HCT116 (cell line): ENCODE measurements around the gene EVL. TPM values are rescaled to one million over a fixed set of nuclear protein-coding genes. Genes with fewer than 3 reads are reported as not detected.

Source experiments
- ATAC-seq: fragments of 200-7000 bp; cut with Tn5 transposase; 2 replicates; pipeline ENCODE4 v1.9.1; 2020; ENCODE audit warnings: mild to moderate bottlenecking, moderate library complexity
- BruUV-seq: library from RNA; stranded (reverse); fragments of 400-500 nt; replicated peaks from 2 replicates; lab custom pipeline; 2021; lab: Mats Ljungman, UMichigan
- CTCF ChIA-PET: fragments of 300-600 bp; sonication (Branson Sonifier 250); formaldehyde crosslinking; loops from one replicate; lab custom pipeline; 2021; ENCODE audit warnings: antibody characterized with exemption; lab: Charles Lee
- POLR2A ChIA-PET: fragments of 300-600, 350-600 bp; sonication (Branson Sonifier 250); formaldehyde crosslinking; loops from one replicate; lab custom pipeline; 2021; ENCODE audit warnings: antibody characterized with exemption; lab: Charles Lee
- RAD21 ChIA-PET, 2 experiments: fragments of 300-600 bp; sonication (Branson Sonifier 250); formaldehyde crosslinking; loops; one replicate each; lab custom pipeline; 2023; ENCODE audit warnings: low total read pairs in 2 of 2; ENCODE audit not compliant: uncharacterized antibody in 2 of 2, unreplicated experiment in 2 of 2, low non-redundant PET in 1 of 2; lab: Charles Lee
- DNase-seq: peaks from one replicate; pipeline ENCODE4 v3.0.0-alpha.2; 2010; ENCODE audit warnings: low read depth, low spot score
- H2AFZ ChIP-seq: fragments of 200-600 bp; shearing (Covaris generic), sonication (generic); 2 replicates; pipeline ENCODE4 v1.6.1; 2017; ENCODE audit warnings: low read depth, mixed run types, mixed read lengths, antibody characterized with exemption, low read length; ENCODE audit not compliant: poor library complexity, severe bottlenecking
- H3K27ac ChIP-seq: 2 replicates; pipeline ENCODE4 v1.5.1; 2012; ENCODE audit warnings: low read depth, low read length
- H3K27me3 ChIP-seq: fragments of 200-600 bp; sonication (generic); 2 replicates; pipeline ENCODE4 v1.6.1; 2016; ENCODE audit warnings: mixed run types, low read length, mixed read lengths; ENCODE audit not compliant: insufficient read depth
- H3K36me3 ChIP-seq, 2 experiments: fragments of 200-500 bp in 1 of 2; fragments of 200-600 bp in 1 of 2; sonication (Bioruptor generic) in 1 of 2; sonication (generic) in 1 of 2; 2 replicates each; pipeline versions ENCODE4 v1.5.1 to v1.6.1; 2014 to 2016; ENCODE audit warnings: low read length in 2 of 2, inconsistent platforms in 1 of 2, mixed read lengths in 1 of 2, mixed run types in 1 of 2; ENCODE audit not compliant: insufficient read depth in 2 of 2, control insufficient read depth in 1 of 2
- H3K4me1 ChIP-seq, 2 experiments: fragments of 200-600 bp in 1 of 2; sonication (generic) in 1 of 2; 2 replicates each; pipeline versions ENCODE4 v1.5.1 to v1.6.1; 2012 to 2017; ENCODE audit warnings: low read length in 2 of 2, inconsistent platforms in 1 of 2, mild to moderate bottlenecking in 1 of 2, mixed read lengths in 1 of 2, mixed run types in 1 of 2, moderate library complexity in 1 of 2; ENCODE audit not compliant: insufficient read depth in 2 of 2, control insufficient read depth in 1 of 2
- H3K4me2 ChIP-seq: fragments of 200-600 bp; sonication (generic); 2 replicates; pipeline ENCODE4 v1.6.1; 2017; ENCODE audit warnings: mixed run types, low read length, mixed read lengths
- H3K4me3 ChIP-seq, 2 experiments: fragments of 200-600 bp in 1 of 2; sonication (generic) in 1 of 2; replicated peaks in 1 of 2; 2 replicates each; pipeline ENCODE4 v1.5.1; 2011 to 2016; ENCODE audit warnings: low read length in 2 of 2, control low read depth in 1 of 2, low read depth in 1 of 2, mild to moderate bottlenecking in 1 of 2, mixed read lengths in 1 of 2, mixed run types in 1 of 2
- H3K79me2 ChIP-seq: fragments of 200-600 bp; sonication (generic); 2 replicates; pipeline ENCODE4 v1.6.1; 2017; ENCODE audit warnings: mild to moderate bottlenecking, mixed run types, low read length, moderate library complexity, mixed read lengths; ENCODE audit not compliant: insufficient read depth
- H3K9ac ChIP-seq: fragments of 200-600 bp; sonication (generic); 2 replicates; pipeline ENCODE4 v1.6.1; 2016; ENCODE audit warnings: low read length, mixed read lengths
- H3K9me2 ChIP-seq: fragments of 200-600 bp; sonication (generic), shearing (Covaris generic); 2 replicates; pipeline ENCODE4 v1.6.1; 2017; ENCODE audit warnings: mixed run types, mild to moderate bottlenecking, moderate library complexity; ENCODE audit not compliant: insufficient read depth
- H3K9me3 ChIP-seq, 2 experiments: fragments of 200-500 bp in 1 of 2; fragments of 200-600 bp in 1 of 2; sonication (Bioruptor generic) in 1 of 2; sonication (generic) in 1 of 2; 2 replicates each; pipeline ENCODE4 v1.6.1; 2014 to 2017; ENCODE audit warnings: low read length in 2 of 2, mixed read lengths in 2 of 2, inconsistent platforms in 1 of 2, low read depth in 1 of 2, mild to moderate bottlenecking in 1 of 2, mixed run types in 1 of 2, moderate library complexity in 1 of 2; ENCODE audit not compliant: control insufficient read depth in 1 of 2, insufficient read depth in 1 of 2
- H4K20me1 ChIP-seq: fragments of 200-600 bp; sonication (generic), shearing (Covaris generic); 2 replicates; pipeline ENCODE4 v1.6.1; 2017; ENCODE audit warnings: mixed run types, mild to moderate bottlenecking, moderate library complexity; ENCODE audit not compliant: insufficient read depth
- ATF3 ChIP-seq: IDR thresholded peaks from 2 replicates; pipeline ENCODE4 v1.6.1; 2012
- CBX3 ChIP-seq: IDR thresholded peaks from 2 replicates; pipeline ENCODE4 v1.6.1; 2012; ENCODE audit warnings: low read depth
- CEBPB ChIP-seq: IDR thresholded peaks from 2 replicates; pipeline ENCODE4 v1.6.1; 2012; ENCODE audit warnings: low read depth
- CTCF ChIP-seq, 3 experiments: fragments of 200-600 bp in 1 of 3; sonication (generic) in 1 of 3; IDR thresholded peaks in 2 of 3; conservative IDR thresholded peaks in 1 of 3; 2 replicates each; pipeline ENCODE4 v1.5.1; 2012 to 2017; ENCODE audit warnings: low read depth in 2 of 3, low read length in 2 of 3, antibody characterized with exemption in 1 of 3, borderline replicate concordance in 1 of 3, control low read depth in 1 of 3, mild to moderate bottlenecking in 1 of 3, mixed read lengths in 1 of 3, mixed run types in 1 of 3, moderate library complexity in 1 of 3; ENCODE audit not compliant: insufficient read depth in 1 of 3
- EZH2phosphoT487 ChIP-seq: fragments of 200-600 bp; IDR thresholded peaks from 2 replicates; pipeline ENCODE4 v1.6.1; 2018; ENCODE audit warnings: antibody characterized with exemption, borderline replicate concordance
- FOSL1 ChIP-seq: IDR thresholded peaks from 2 replicates; pipeline ENCODE4 v1.6.1; 2012; ENCODE audit warnings: low read depth
- JUND ChIP-seq: IDR thresholded peaks from 2 replicates; pipeline ENCODE4 v1.6.1; 2012
- REST ChIP-seq: IDR thresholded peaks from 2 replicates; pipeline ENCODE4 v1.6.1; 2012; ENCODE audit warnings: low read depth
- SIN3A ChIP-seq: IDR thresholded peaks from 2 replicates; pipeline ENCODE4 v1.6.1; 2012; ENCODE audit warnings: low read depth
- SRF ChIP-seq: IDR thresholded peaks from 2 replicates; pipeline ENCODE4 v1.6.1; 2012; ENCODE audit warnings: low read depth
- TCF7L2 ChIP-seq: IDR thresholded peaks from 2 replicates; pipeline ENCODE4 v1.7.0; 2011; ENCODE audit warnings: borderline replicate concordance, inconsistent platforms; ENCODE audit not compliant: insufficient read depth, insufficient read length; ENCODE audit errors: extremely low read depth
- intact Hi-C: fragments of 100-400 bp; cut with micrococcal nuclease; formaldehyde crosslinking; loops from 2 replicates; pipeline ENCODE4 v1.10.0; 2022
- total RNA-seq: library from RNA; stranded (reverse); gene quantifications from one replicate; pipeline ENCODE4 v1.2.1, GENCODE V29; 2021; ENCODE audit not compliant: unreplicated experiment
- TF ChIP-seq, protein P1 (sequence below): IDR thresholded peaks from 2 replicates; pipeline ENCODE4 v1.6.1; 2012

EVL gene
- total RNA-seq, 1 experiment from 2014 or later: 19.9 TPM

DNA sequence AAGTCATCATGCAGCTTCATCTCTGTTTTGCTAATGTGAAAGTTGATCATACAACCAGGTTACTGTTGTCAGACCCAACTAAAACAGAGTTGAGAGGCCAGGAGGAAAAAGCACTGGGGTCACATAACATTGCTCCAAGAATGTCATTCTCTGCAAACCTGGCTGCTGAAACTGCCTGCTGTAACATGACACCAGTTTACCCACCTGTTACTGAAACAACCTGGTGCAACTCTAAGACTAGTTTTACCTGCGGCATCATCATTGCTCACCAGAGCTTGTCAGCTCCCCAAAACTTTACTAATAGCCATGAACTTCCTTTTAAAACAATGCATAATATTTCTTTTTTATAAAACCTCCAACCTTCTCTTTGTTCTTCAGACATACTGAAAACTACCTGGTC is 124.9 kb downstream of the EVL start:
- POLR2A ChIA-PET: no interaction called here
- no peaks in the 10 kb centered on the region for H4K20me1 ChIP-seq
- H2AFZ ChIP-seq: no peak overlapping the region
- H3K27ac ChIP-seq: no peak overlapping the region
- DNase-seq (no peak), ATAC-seq (no peak)
- H3K9me3 ChIP-seq: no peaks in the 10 kb centered on the region
- intact Hi-C loops: no loop called here
- H3K9me2 ChIP-seq: no peaks in the 10 kb centered on the region
- no peaks in the 10 kb centered on the region for H3K27me3 ChIP-seq
- 0 out of 2 replicates have a peak, but pooled peaks have one; percentile 16 for TF ChIP-seq CBX3
- TF ChIP-seq SRF: no peak
- TF ChIP-seq, protein P1, sequence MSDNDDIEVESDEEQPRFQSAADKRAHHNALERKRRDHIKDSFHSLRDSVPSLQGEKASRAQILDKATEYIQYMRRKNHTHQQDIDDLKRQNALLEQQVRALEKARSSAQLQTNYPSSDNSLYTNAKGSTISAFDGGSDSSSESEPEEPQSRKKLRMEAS: no peak
- H3K4me2 ChIP-seq: no peak overlapping the region
- peaks cover 11 to 36% of the 10 kb centered on the region in 2 experiments for H3K4me1 ChIP-seq
- no peak overlapping the region for H3K9ac ChIP-seq
- no peaks in the 10 kb centered on the region for H3K36me3 ChIP-seq
- RAD21 ChIA-PET: no interaction called here
- H3K4me3 ChIP-seq: no peak overlapping the region
- CTCF ChIA-PET: no interaction called here
- no peaks in the 10 kb centered on the region for H3K79me2 ChIP-seq
- no TSS peak for BruUV-seq

GRCh38 chr14:100191584-100192249 is 126.5 kb downstream of the EVL start:
- Histone ChIP-seq H3K9ac (peak overlapping the region; percentile 87), H3K4me1 (peaks cover 11 to 31% of the 10 kb centered on the region in 2 experiments), H4K20me1 (no peaks in the 10 kb centered on the region), H3K4me2 (peak overlapping the region; percentile 82), H2AFZ (no peak overlapping the region), H3K9me2 (no peaks in the 10 kb centered on the region), H3K4me3 (peak overlapping the region; percentile 57 to 64; a peak in 3 of 4 replicates), H3K36me3 (no peaks in the 10 kb centered on the region), H3K27ac (peak overlapping the region; percentile 77; the same call in 1 of the 2 replicates), H3K79me2 (no peaks in the 10 kb centered on the region), H3K9me3 (no peaks in the 10 kb centered on the region), H3K27me3 (no peaks in the 10 kb centered on the region)
- no peak for ATAC-seq
- no TSS peak for BruUV-seq
- DNase-seq: no peak
- ChIA-PET CTCF (interaction anchor here (1.5 to 2.0 kb wide), 3 partner anchors 16 to 23 kb away, joined by 5 to 23 read pairs (median 6); no protein-coding TSS in a partner anchor), POLR2A (interaction anchor here (1.6 kb wide), 1 partner anchor 12 kb away, joined by 7 read pairs; no protein-coding TSS in a partner anchor), RAD21 (no interaction called here)
- intact Hi-C loops: loop anchor here (2.0 kb wide), 3 partner anchors 83 to 135 kb away; no protein-coding TSS in a partner anchor
- no peak for TF ChIP-seq JUND
- TF ChIP-seq CEBPB: no peak
- TF ChIP-seq EZH2phosphoT487: no peak
- TF ChIP-seq CBX3: no peak
- no peak for TF ChIP-seq REST
- no peak for TF ChIP-seq SIN3A
- no peak for TF ChIP-seq FOSL1
- TF ChIP-seq TCF7L2: no peak
- TF ChIP-seq, protein P1: no peak
- TF ChIP-seq CTCF (IDR thresholded peaks at IDR 0.05 in 2 of 3, conservative IDR thresholded peaks at IDR 0.05 in 1 of 3; ENCODE audit: borderline replicate concordance in 1 of 3, insufficient read depth in 1 of 3, low read depth in 2 of 3, low read length in 2 of 3): no peak
- TF ChIP-seq ATF3: no peak
- no peak for TF ChIP-seq SRF
